GM23338 (cell line): ENCODE results near the gene TADA2A. TPM values are rescaled to one million over a fixed set of nuclear protein-coding genes. Genes with fewer than 3 reads are reported as not detected.

Source experiments
- ATAC-seq: fragments of 200-7000 bp; cut with Tn5 transposase; 3 replicates; pipeline ENCODE4 v1.9.1; 2020
- DNase-seq: peaks from one replicate; pipeline ENCODE4 v3.0.0-alpha.2; 2015; ENCODE audit warnings: low spot score
- H2AFZ ChIP-seq: fragments of 200-600 bp; sonication (generic); 2 replicates; pipeline ENCODE4 v1.8.0; 2016; ENCODE audit warnings: antibody characterized with exemption, mild to moderate bottlenecking, moderate library complexity
- H3F3A ChIP-seq: fragments of 200-600 bp; sonication (generic); replicated peaks from 2 replicates; pipeline ENCODE4 v1.8.0; 2017; ENCODE audit warnings: antibody characterized with exemption, mixed run types, low read depth
- H3K27ac ChIP-seq: fragments of 200-600 bp; sonication (generic); 2 replicates; pipeline ENCODE4 v1.6.1; 2016; ENCODE audit warnings: low read depth
- H3K27me3 ChIP-seq: fragments of 200-600 bp; sonication (generic); 2 replicates; pipeline ENCODE4 v1.8.0; 2016; ENCODE audit warnings: mild to moderate bottlenecking, mixed run types, moderate library complexity; ENCODE audit not compliant: insufficient read depth
- H3K36me3 ChIP-seq: fragments of 200-600 bp; sonication (generic); 2 replicates; pipeline ENCODE4 v1.8.0; 2016; ENCODE audit warnings: mild to moderate bottlenecking; ENCODE audit not compliant: insufficient read depth
- H3K4me1 ChIP-seq: fragments of 200-600 bp; sonication (generic); 2 replicates; pipeline ENCODE4 v1.8.0; 2016; ENCODE audit warnings: mild to moderate bottlenecking, moderate library complexity; ENCODE audit not compliant: insufficient read depth
- H3K4me2 ChIP-seq: fragments of 200-600 bp; sonication (generic); 2 replicates; pipeline ENCODE4 v1.7.1; 2017; ENCODE audit warnings: mixed run types
- H3K4me3 ChIP-seq: fragments of 200-600 bp; sonication (generic); 2 replicates; pipeline ENCODE4 v1.6.1; 2016; ENCODE audit warnings: mixed run types
- H3K79me2 ChIP-seq: fragments of 200-600 bp; sonication (generic); replicated peaks from 2 replicates; pipeline ENCODE4 v1.8.0; 2017; ENCODE audit warnings: mild to moderate bottlenecking; ENCODE audit not compliant: insufficient read depth
- H3K9me2 ChIP-seq: fragments of 200-600 bp; sonication (generic); 2 replicates; pipeline ENCODE4 v1.8.0; 2017; ENCODE audit not compliant: insufficient read depth
- H4K20me1 ChIP-seq: fragments of 200-600 bp; sonication (generic); replicated peaks from 2 replicates; pipeline ENCODE4 v1.8.0; 2017; ENCODE audit warnings: mild to moderate bottlenecking; ENCODE audit not compliant: insufficient read depth
- H3K27ac Mint-ChIP-seq: 2 replicates; pipeline ENCODE4 v1.8.0; 2020; ENCODE audit warnings: inconsistent platforms, mild to moderate bottlenecking, moderate library complexity, mixed read lengths
- H3K27me3 Mint-ChIP-seq: 3 replicates; pipeline ENCODE4 v1.8.0; 2022; ENCODE audit warnings: low read depth, mild to moderate bottlenecking, moderate library complexity, mixed read lengths, inconsistent platforms; ENCODE audit not compliant: insufficient read depth, poor library complexity
- H3K36me3 Mint-ChIP-seq: 3 replicates; pipeline ENCODE4 v1.8.0; 2021; ENCODE audit warnings: low read depth, mild to moderate bottlenecking, inconsistent platforms, moderate library complexity, mixed read lengths
- H3K4me1 Mint-ChIP-seq: 3 replicates; pipeline ENCODE4 v1.8.0; 2020; ENCODE audit warnings: mild to moderate bottlenecking, inconsistent platforms, mixed read lengths
- H3K4me3 Mint-ChIP-seq: 3 replicates; pipeline ENCODE4 v1.8.0; 2021; ENCODE audit warnings: moderate library complexity, mild to moderate bottlenecking, inconsistent platforms, mixed read lengths
- H3K9me3 Mint-ChIP-seq: 3 replicates; pipeline ENCODE4 v1.8.0; 2020; ENCODE audit warnings: moderate library complexity, mild to moderate bottlenecking, inconsistent platforms, mixed read lengths
- CTCF ChIP-seq, 2 experiments: fragments of 200-600 bp in 1 of 2; sonication (generic) in 1 of 2; conservative IDR thresholded peaks; 2 replicates each; pipeline versions ENCODE4 v1.5.1 to v1.6.1; 2016 to 2017; ENCODE audit warnings: antibody characterized with exemption in 2 of 2, low read depth in 2 of 2, mild to moderate bottlenecking in 2 of 2, moderate library complexity in 1 of 2
- JUNB ChIP-seq: IDR thresholded peaks from one replicate; pipeline ENCODE4 v1.6.1; 2016; ENCODE audit warnings: antibody characterized with exemption; ENCODE audit not compliant: unreplicated experiment
- POLR2AphosphoS5 ChIP-seq: IDR thresholded peaks from 2 replicates; pipeline ENCODE4 v1.6.1; 2016; ENCODE audit warnings: antibody characterized with exemption, low read depth
- ZNF331 ChIP-seq: fragments of 250-450 bp; sonication (Bioruptor Pico); IDR thresholded peaks from 2 replicates; pipeline ENCODE4 v1.5.0; 2020; ENCODE audit warnings: low read depth, mild to moderate bottlenecking, moderate library complexity
- polyA plus RNA-seq: library from polyadenylated mRNA; unstranded; fragments of >200 nt; fragmentation: Nextera tagmentation; extraction: Ambion mirVana; gene quantifications from 2 replicates; pipeline ENCODE4 v1.2.1, GENCODE V29; 2016
- total RNA-seq: library from RNA; depleted of rRNA; stranded (reverse); fragments of >200 nt; shearing (Covaris generic); gene quantifications from 2 replicates; pipeline ENCODE4 v1.2.3, GENCODE V29; 2014
- TF ChIP-seq, protein P1 (sequence below): IDR thresholded peaks from 2 replicates; pipeline ENCODE4 v1.6.1; 2016; ENCODE audit warnings: antibody characterized with exemption
- TF ChIP-seq, protein P2 (sequence below): IDR thresholded peaks from one replicate; pipeline ENCODE4 v1.6.1; 2018; ENCODE audit warnings: antibody characterized with exemption; ENCODE audit not compliant: unreplicated experiment

TADA2A gene
- total and polyA plus RNA-seq, 2 experiments from 2014 or later, result 14.5 to 17.1 TPM

GRCh38 chr17:37410357-37410756 lies 3.7 kb downstream of the TADA2A start:
- no peaks in the 10 kb centered on the region for H3K27me3 ChIP-seq
- H2AFZ ChIP-seq, result no peak overlapping the region
- H3K79me2 ChIP-seq, result peaks cover 18% of the 10 kb centered on the region
- Mint-ChIP-seq H3K4me1 (peaks cover 5% of the 10 kb centered on the region; the same call in 2 of the 3 replicates), H3K9me3 (no peaks in the 10 kb centered on the region), H3K4me3 (no peak overlapping the region), H3K36me3 (peaks cover 64% of the 10 kb centered on the region), H3K27ac (no peak overlapping the region), H3K27me3 (peaks cover 8% of the 10 kb centered on the region)
- peaks cover 16% of the 10 kb centered on the region; the same call in 1 of the 2 replicates for H3K36me3 ChIP-seq
- ATAC-seq (no peak), DNase-seq (no peak)
- H3K4me1 ChIP-seq, result peaks cover under 1% of the 10 kb centered on the region; the same call in 1 of the 2 replicates
- no peak overlapping the region for H3K27ac ChIP-seq
- no peak for TF ChIP-seq ZNF331
- H3K4me3 ChIP-seq, result no peak overlapping the region
- H3F3A ChIP-seq, result peaks cover 18% of the 10 kb centered on the region
- H4K20me1 ChIP-seq, result peaks cover 5% of the 10 kb centered on the region
- H3K4me2 ChIP-seq, result no peak overlapping the region
- no peaks in the 10 kb centered on the region for H3K9me2 ChIP-seq

GRCh38 chr17:37413875-37414519 lies 7.3 kb downstream of the TADA2A start:
- Histone ChIP-seq H3F3A (no peaks in the 10 kb centered on the region; the same call in 1 of the 2 replicates), H3K36me3 (peaks cover 17% of the 10 kb centered on the region; the same call in 1 of the 2 replicates), H3K27me3 (no peaks in the 10 kb centered on the region), H3K4me1 (0 out of 2 replicates have a peak, but pooled peaks cover 3% of the 10 kb centered on the region), H3K9me2 (no peaks in the 10 kb centered on the region), H3K27ac (no peak overlapping the region), H3K4me3 (no peak overlapping the region), H4K20me1 (peaks cover 5% of the 10 kb centered on the region), H3K4me2 (no peak overlapping the region), H2AFZ (no peak overlapping the region), H3K79me2 (no peaks in the 10 kb centered on the region; the same call in none of the 2 replicates)
- peaks cover 64% of the 10 kb centered on the region for H3K36me3 Mint-ChIP-seq
- TF ChIP-seq CTCF (conservative IDR thresholded peaks at IDR 0.05; ENCODE audit: low read depth in 2 of 2) (peak in 1 of 2 experiments; percentile 26; a peak in 2 of 4 replicates), JUNB (no peak), ZNF331 (no peak)
- ATAC-seq, result no peak
- H3K27me3 Mint-ChIP-seq, result peaks cover 2% of the 10 kb centered on the region
- DNase-seq, result peak; percentile 12
- no peaks in the 10 kb centered on the region for H3K4me1 Mint-ChIP-seq
- H3K27ac Mint-ChIP-seq, result no peak overlapping the region
- H3K9me3 Mint-ChIP-seq, result no peaks in the 10 kb centered on the region
- no peak overlapping the region; the same call in 2 of the 3 replicates for H3K4me3 Mint-ChIP-seq

GRCh38 chr17:37417852-37418251 lies 11.2 kb downstream of the TADA2A start:
- ATAC-seq (no peak), DNase-seq (no peak)
- no peaks in the 10 kb centered on the region for H3K9me3 Mint-ChIP-seq
- peaks cover 2% of the 10 kb centered on the region for H3K27me3 Mint-ChIP-seq
- H3K36me3 Mint-ChIP-seq, result peaks cover 50% of the 10 kb centered on the region
- no peaks in the 10 kb centered on the region; the same call in 1 of the 2 replicates for H4K20me1 ChIP-seq
- H3K4me3 ChIP-seq, result no peak overlapping the region
- H3K27me3 ChIP-seq, result no peaks in the 10 kb centered on the region
- H2AFZ ChIP-seq, result no peak overlapping the region
- no peak overlapping the region for H3K27ac Mint-ChIP-seq
- peaks cover 12% of the 10 kb centered on the region; the same call in 1 of the 2 replicates for H3K36me3 ChIP-seq
- no peak overlapping the region for H3K4me2 ChIP-seq
- no peaks in the 10 kb centered on the region for H3K4me1 Mint-ChIP-seq
- no peak overlapping the region for H3K27ac ChIP-seq
- TF ChIP-seq POLR2AphosphoS5 (no peak), JUNB (no peak), CTCF (conservative IDR thresholded peaks at IDR 0.05; ENCODE audit: low read depth in 2 of 2) (no peak)
- TF ChIP-seq, protein P1, sequence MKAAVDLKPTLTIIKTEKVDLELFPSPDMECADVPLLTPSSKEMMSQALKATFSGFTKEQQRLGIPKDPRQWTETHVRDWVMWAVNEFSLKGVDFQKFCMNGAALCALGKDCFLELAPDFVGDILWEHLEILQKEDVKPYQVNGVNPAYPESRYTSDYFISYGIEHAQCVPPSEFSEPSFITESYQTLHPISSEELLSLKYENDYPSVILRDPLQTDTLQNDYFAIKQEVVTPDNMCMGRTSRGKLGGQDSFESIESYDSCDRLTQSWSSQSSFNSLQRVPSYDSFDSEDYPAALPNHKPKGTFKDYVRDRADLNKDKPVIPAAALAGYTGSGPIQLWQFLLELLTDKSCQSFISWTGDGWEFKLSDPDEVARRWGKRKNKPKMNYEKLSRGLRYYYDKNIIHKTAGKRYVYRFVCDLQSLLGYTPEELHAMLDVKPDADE, result no peak
- TF ChIP-seq, protein P2, sequence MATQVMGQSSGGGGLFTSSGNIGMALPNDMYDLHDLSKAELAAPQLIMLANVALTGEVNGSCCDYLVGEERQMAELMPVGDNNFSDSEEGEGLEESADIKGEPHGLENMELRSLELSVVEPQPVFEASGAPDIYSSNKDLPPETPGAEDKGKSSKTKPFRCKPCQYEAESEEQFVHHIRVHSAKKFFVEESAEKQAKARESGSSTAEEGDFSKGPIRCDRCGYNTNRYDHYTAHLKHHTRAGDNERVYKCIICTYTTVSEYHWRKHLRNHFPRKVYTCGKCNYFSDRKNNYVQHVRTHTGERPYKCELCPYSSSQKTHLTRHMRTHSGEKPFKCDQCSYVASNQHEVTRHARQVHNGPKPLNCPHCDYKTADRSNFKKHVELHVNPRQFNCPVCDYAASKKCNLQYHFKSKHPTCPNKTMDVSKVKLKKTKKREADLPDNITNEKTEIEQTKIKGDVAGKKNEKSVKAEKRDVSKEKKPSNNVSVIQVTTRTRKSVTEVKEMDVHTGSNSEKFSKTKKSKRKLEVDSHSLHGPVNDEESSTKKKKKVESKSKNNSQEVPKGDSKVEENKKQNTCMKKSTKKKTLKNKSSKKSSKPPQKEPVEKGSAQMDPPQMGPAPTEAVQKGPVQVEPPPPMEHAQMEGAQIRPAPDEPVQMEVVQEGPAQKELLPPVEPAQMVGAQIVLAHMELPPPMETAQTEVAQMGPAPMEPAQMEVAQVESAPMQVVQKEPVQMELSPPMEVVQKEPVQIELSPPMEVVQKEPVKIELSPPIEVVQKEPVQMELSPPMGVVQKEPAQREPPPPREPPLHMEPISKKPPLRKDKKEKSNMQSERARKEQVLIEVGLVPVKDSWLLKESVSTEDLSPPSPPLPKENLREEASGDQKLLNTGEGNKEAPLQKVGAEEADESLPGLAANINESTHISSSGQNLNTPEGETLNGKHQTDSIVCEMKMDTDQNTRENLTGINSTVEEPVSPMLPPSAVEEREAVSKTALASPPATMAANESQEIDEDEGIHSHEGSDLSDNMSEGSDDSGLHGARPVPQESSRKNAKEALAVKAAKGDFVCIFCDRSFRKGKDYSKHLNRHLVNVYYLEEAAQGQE, result no peak
- no peak overlapping the region for H3K4me3 Mint-ChIP-seq
- 0 out of 2 replicates have a peak, but pooled peaks cover 3% of the 10 kb centered on the region for H3K4me1 ChIP-seq
- no peaks in the 10 kb centered on the region for H3K9me2 ChIP-seq
- no peaks in the 10 kb centered on the region for H3F3A ChIP-seq
- no peaks in the 10 kb centered on the region for H3K79me2 ChIP-seq
